Epithelial cell of prostate (primary cell): ENCODE results near the gene GSTK1.
"Not testable (repeated sequence)": the region's sequence is repeated elsewhere in the genome, so short reads cannot be mapped to it uniquely, and the experiment has no call there.

ENCODE experiments used
- DNase-seq: peaks from one replicate; pipeline ENCODE4 v3.0.0-alpha.2; 2011; ENCODE audit warnings: low read depth, low spot score
- H3K27ac ChIP-seq: fragments of 450-650 bp; 2 replicates; pipeline ENCODE4 v1.5.1; 2017; ENCODE audit warnings: mild to moderate bottlenecking

Gene GSTK1

DNA sequence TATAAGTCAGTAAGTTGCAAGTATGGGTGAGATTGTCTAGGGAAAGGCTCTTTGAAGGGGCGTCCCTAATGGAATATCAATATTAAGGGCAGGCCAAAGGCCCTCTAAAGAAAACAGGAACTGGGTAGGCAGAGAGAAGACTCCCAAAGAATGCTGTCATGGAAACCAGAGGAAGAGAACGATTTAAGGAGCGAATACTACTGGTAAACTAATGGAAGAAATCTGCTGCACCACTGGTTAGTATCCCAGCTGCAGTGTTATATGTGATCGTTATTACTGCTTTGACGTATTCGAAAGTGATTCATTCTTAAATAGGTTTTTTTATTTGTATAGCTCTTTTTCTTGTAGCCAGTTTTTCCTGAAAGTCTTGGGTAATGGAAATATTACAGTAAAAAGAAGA, 26.2 kb downstream of the GSTK1 start:
- no peak for DNase-seq

GRCh38 chr7:143289888-143290287, 26.6 kb downstream of the GSTK1 start:
- H3K27ac ChIP-seq, result not testable (repeated sequence)

More for the DNA sequence above, 26.2 kb downstream of the GSTK1 start:
- peak overlapping the region; percentile 69 for H3K27ac ChIP-seq

DNA sequence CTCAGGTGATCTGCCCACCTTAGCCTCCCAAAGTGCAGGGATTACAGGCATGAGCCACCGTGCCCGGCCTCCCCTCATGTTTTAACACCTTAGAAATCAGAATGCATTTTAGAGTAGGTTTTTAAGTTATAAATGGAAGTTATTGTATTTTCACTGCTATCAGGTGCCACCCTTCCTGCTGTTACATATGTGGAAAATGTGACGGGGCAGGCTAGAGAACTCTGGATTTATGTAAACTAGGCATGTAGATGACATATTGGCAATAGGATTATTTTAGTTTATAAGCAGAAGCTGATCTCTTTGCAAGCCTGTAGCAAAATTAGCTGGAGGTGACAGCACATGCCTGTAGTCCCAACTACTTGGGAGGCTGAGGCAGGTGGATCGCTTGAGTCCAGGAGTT, 27.1 kb downstream of the GSTK1 start:
- H3K27ac ChIP-seq, result no peak overlapping the region
- DNase-seq, result no peak

More at GRCh38 chr7:143289888-143290287, 26.6 kb downstream of the GSTK1 start:
- DNase-seq, result not testable (repeated sequence)

GRCh38 chr7:143292876-143293275, 29.6 kb downstream of the GSTK1 start:
- no peak for DNase-seq
- no peak overlapping the region for H3K27ac ChIP-seq

- H3K27ac ChIP-seq, result no peak overlapping the region
- DNase-seq, result no peak
Measured at GRCh38 chr7:143295870-143296269, 32.6 kb downstream of the GSTK1 start.

GRCh38 chr7:143296686-143297085, 33.4 kb downstream of the GSTK1 start:
- H3K27ac ChIP-seq, result no peak overlapping the region
- no peak for DNase-seq

- DNase-seq, result no peak
- peak overlapping the region; percentile 3 for H3K27ac ChIP-seq
Measured at GRCh38 chr7:143299346-143299745, 36.1 kb downstream of the GSTK1 start.

- peak overlapping the region; percentile 3 for H3K27ac ChIP-seq
- no peak for DNase-seq
Measured at GRCh38 chr7:143299840-143300239, 36.6 kb downstream of the GSTK1 start.

GRCh38 chr7:143300959-143301935, 38.0 kb downstream of the GSTK1 start:
- no peak overlapping the region for H3K27ac ChIP-seq
- DNase-seq, result no peak

DNA sequence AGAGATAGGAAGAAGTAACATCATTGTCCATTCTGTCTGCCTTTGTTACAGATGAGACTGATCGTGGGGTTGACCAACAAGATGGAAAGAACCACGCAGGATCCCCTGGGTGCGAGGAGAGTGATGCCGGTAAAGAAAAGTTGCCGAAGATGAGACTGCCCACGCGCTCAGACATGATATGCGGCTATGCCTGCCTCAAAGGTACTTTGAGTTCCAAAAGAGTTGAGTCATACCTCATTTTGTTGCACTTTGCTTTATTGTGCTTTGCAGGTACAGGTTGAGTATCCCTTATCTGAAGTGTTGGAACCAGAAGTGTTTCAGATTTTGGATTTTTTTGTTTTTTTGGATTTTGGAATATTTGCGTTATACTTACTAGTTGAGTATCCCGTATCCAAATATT, 40.5 kb downstream of the GSTK1 start:
- DNase-seq, result no peak
- peak overlapping the region; percentile 15 for H3K27ac ChIP-seq

DNA sequence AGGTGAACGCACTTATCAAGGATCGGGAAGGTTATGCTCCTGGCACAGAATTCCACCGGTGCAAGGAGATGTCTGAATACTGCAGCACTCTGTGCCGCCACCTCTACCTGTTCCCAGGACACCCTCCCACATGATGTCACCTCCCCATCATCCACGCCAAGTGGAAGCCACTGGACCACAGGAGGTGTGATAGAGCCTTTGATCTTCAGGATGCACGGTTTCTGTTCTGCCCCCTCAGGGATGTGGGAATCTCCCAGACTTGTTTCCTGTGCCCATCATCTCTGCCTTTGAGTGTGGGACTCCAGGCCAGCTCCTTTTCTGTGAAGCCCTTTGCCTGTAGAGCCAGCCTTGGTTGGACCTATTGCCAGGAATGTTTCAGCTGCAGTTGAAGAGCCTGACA, 41.7 kb downstream of the GSTK1 start:
- no peak for DNase-seq
- H3K27ac ChIP-seq, result no peak overlapping the region

DNA sequence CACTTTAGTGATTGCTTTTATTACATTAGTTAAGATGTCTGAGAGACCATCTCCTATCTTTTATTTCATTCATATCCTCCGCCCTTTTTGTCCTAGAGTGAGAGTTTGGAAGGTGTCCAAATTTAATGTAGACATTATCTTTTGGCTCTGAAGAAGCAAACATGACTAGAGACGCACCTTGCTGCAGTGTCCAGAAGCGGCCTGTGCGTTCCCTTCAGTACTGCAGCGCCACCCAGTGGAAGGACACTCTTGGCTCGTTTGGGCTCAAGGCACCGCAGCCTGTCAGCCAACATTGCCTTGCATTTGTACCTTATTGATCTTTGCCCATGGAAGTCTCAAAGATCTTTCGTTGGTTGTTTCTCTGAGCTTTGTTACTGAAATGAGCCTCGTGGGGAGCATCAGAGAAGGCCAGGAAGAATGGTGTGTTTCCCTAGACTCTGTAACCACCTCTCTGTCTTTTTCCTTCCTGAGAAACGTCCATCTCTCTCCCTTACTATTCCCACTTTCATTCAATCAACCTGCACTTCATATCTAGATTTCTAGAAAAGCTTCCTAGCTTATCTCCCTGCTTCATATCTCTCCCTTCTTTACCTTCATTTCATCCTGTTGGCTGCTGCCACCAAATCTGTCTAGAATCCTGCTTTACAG, 42.3 kb downstream of the GSTK1 start:
- no peak overlapping the region for H3K27ac ChIP-seq
- no peak for DNase-seq

- DNase-seq, result no peak
- H3K27ac ChIP-seq, result no peak overlapping the region
Measured at GRCh38 chr7:143308632-143309031, 45.4 kb downstream of the GSTK1 start.

DNA sequence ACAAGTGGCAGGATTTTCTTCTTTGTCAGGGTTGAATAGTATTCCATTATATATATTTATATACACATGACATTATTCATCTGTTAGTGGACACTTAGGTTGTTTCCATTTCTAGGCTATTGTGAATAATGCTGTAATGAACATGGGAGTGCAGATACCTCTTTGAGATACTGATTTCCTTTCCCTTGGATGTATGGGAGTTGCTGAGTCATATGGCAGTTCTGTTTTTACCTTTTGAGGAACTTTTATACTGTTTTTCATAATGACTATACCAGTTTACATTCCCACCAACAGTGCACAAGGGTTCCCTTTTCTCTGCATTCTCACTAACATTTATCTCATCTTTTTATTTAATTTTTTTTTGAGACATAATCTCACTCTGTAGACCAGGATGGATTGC, 50.9 kb downstream of the GSTK1 start:
- DNase-seq, result no peak

GRCh38 chr7:143315776-143316175, 52.5 kb downstream of the GSTK1 start, which contains the start of gene CLCN1:
CLCN1 (plus strand) TSS chr7:143316111; CDS start chr7:143316213, 102 bp downstream.
- H3K27ac ChIP-seq, result no peak within 1 kb of the TSS
- DNase-seq, result no peak

More for the DNA sequence above, 50.9 kb downstream of the GSTK1 start:
- H3K27ac ChIP-seq, result no peak overlapping the region

- H3K27ac ChIP-seq, result no peak overlapping the region
Measured at GRCh38 chr7:143316492-143316891, 53.3 kb downstream of the GSTK1 start.

GRCh38 chr7:143318661-143319060, 55.4 kb downstream of the GSTK1 start:
- peak; percentile 81 for DNase-seq
- peak overlapping the region; percentile 76 for H3K27ac ChIP-seq

More at GRCh38 chr7:143316492-143316891, 53.3 kb downstream of the GSTK1 start:
- DNase-seq, result no peak
